ENCODE data around the gene MAN1C1. TPM values are rescaled to one million over a fixed set of nuclear protein-coding genes. Genes with fewer than 3 reads are reported as not detected.

The MAN1C1 gene
- total RNA-seq, 1 experiment from 2014 or later: 9.3 TPM

GRCh38 chr1:25760871-25761270 lies 144.3 kb downstream of the MAN1C1 start:
- WGBS (ENCODE audit: extremely low coverage, insufficient read length, low lambda C conversion rate): no CpG with 5 or more reads among the region's 5 CpGs
- no peak overlapping the region for H4K5ac ChIP-seq (ENCODE audit: insufficient read length, low read depth, low read length)

More at GRCh38 chr1:25760871-25761270, 144.3 kb downstream of the MAN1C1 start:
- H3K79me1 ChIP-seq (ENCODE audit: insufficient read depth, low read depth, low read length, poor library complexity, severe bottlenecking): no peaks in the 10 kb centered on the region
- H3K18ac ChIP-seq (ENCODE audit: insufficient read length, low read depth, low read length): no peak overlapping the region
- no peaks in the 10 kb centered on the region for H3K4me1 ChIP-seq (ENCODE audit: insufficient read depth, low read length)
- no peak overlapping the region for H3K56ac ChIP-seq (ENCODE audit: insufficient read length, low read depth, low read length)
- TF ChIP-seq, protein P1, sequence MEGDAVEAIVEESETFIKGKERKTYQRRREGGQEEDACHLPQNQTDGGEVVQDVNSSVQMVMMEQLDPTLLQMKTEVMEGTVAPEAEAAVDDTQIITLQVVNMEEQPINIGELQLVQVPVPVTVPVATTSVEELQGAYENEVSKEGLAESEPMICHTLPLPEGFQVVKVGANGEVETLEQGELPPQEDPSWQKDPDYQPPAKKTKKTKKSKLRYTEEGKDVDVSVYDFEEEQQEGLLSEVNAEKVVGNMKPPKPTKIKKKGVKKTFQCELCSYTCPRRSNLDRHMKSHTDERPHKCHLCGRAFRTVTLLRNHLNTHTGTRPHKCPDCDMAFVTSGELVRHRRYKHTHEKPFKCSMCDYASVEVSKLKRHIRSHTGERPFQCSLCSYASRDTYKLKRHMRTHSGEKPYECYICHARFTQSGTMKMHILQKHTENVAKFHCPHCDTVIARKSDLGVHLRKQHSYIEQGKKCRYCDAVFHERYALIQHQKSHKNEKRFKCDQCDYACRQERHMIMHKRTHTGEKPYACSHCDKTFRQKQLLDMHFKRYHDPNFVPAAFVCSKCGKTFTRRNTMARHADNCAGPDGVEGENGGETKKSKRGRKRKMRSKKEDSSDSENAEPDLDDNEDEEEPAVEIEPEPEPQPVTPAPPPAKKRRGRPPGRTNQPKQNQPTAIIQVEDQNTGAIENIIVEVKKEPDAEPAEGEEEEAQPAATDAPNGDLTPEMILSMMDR (conservative IDR thresholded peaks at IDR 0.05): no peak
- no peak overlapping the region for H2AFZ ChIP-seq (ENCODE audit: low read length)
- no peaks in the 10 kb centered on the region for H3K9me3 Mint-ChIP-seq
- H4K8ac ChIP-seq (replicated peaks; ENCODE audit: insufficient read length, low read depth, low read length): no peak overlapping the region
- no peak overlapping the region for H4K91ac ChIP-seq (ENCODE audit: insufficient read length, low read depth, low read length)
- no peak overlapping the region for H2BK20ac ChIP-seq (ENCODE audit: low read depth, low read length, poor library complexity, severe bottlenecking)
- no peaks in the 10 kb centered on the region for H3K27me3 ChIP-seq (ENCODE audit: insufficient read depth, low read length)
- H3K9me3 ChIP-seq (ENCODE audit: control insufficient read depth, low read depth, low read length): no peaks in the 10 kb centered on the region
- H2BK12ac ChIP-seq (ENCODE audit: insufficient read length, low read depth, low read length): no peak overlapping the region
- peaks cover 5% of the 10 kb centered on the region for H3K27me3 Mint-ChIP-seq (ENCODE audit: low read depth)
- H3K23me2 ChIP-seq (ENCODE audit: insufficient read length, low read depth, low read length, poor library complexity, severe bottlenecking): peaks cover 3% of the 10 kb centered on the region
- H4K20me1 ChIP-seq (ENCODE audit: control insufficient read depth, insufficient read depth, insufficient read length): peaks cover 3% of the 10 kb centered on the region
- no peak overlapping the region for H3K9ac ChIP-seq (ENCODE audit: extremely low read depth, insufficient read length, low read length)
- no peak overlapping the region for H2BK15ac ChIP-seq (ENCODE audit: low read depth, low read length)
- no peak overlapping the region for H2BK120ac ChIP-seq (ENCODE audit: low read depth, low read length, poor library complexity, severe bottlenecking)
- H3T11ph ChIP-seq (ENCODE audit: low read length): no peak overlapping the region
- H3K23ac ChIP-seq (ENCODE audit: insufficient read length, low read depth, low read length): no peak overlapping the region
- DNase-seq: no peak
- no peak overlapping the region for H3K14ac ChIP-seq (ENCODE audit: insufficient read depth, low read length)
- H3K36me3 Mint-ChIP-seq (ENCODE audit: insufficient read depth in 1 of 3, low read depth in 3 of 3): no peaks in the 10 kb centered on the region
- H3K27ac ChIP-seq (ENCODE audit: insufficient read length, low read depth, low read length): no peak overlapping the region
- no peaks in the 10 kb centered on the region for H3K79me2 ChIP-seq (ENCODE audit: insufficient read depth, low read length)
- peak overlapping the region in 1 of 3 experiments; percentile 80; a peak in 2 of 7 replicates for H3K27ac Mint-ChIP-seq
- no peak overlapping the region for H3K4ac ChIP-seq (ENCODE audit: low read depth, low read length)
- H3K4me2 ChIP-seq (ENCODE audit: insufficient read depth, insufficient read length, low read length): no peak overlapping the region
- H2AK5ac ChIP-seq (ENCODE audit: insufficient read length, low read length): no peak overlapping the region
- H3K4me3 Mint-ChIP-seq: no peak overlapping the region
- H3K4me1 Mint-ChIP-seq: peaks cover 40 to 51% of the 10 kb centered on the region in 2 experiments
- H2BK5ac ChIP-seq (ENCODE audit: insufficient read length, low read length): no peak overlapping the region
